ENCODE measurements around the gene SLX4.
A peak's percentile ranks its signal among the peaks of the same experiment; 100 is the strongest.

SLX4 gene

GRCh38 chr16:3580251-3580651, 31.2 kb downstream of the SLX4 start:
- no peak for ATAC-seq

DNA sequence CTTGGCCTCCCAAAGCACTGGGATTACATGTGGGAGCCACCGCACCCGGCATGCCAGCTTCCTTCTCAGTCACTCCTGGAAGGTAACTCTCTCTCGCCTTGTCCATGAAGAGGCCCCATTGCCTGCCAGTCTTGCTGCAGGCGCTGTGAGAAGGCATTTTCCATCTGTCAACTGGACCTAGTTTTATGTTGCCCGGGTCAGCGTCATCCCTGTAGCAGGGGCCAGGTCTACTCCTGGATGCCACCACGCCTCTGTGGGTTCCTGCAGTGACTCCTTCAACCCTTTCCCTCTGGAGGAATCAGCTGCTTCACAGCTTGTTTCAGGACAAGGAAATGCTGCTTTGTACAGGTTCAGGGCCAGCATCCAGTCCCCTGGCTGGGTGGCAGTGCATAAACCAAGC, 31.6 kb downstream of the SLX4 start:
- DNase-seq (no peak), ATAC-seq (no peak)

More at GRCh38 chr16:3580251-3580651, 31.2 kb downstream of the SLX4 start:
- no peak for DNase-seq

GRCh38 chr16:3578610-3579551, 32.5 kb downstream of the SLX4 start:
- peak; percentile 71 for ATAC-seq
- peak; percentile 78 for DNase-seq

- ATAC-seq, result peak; percentile 67
- DNase-seq, result peak; percentile 45
These were observed 33.3 kb downstream of the SLX4 start for GRCh38 chr16:3578121-3578520.

- DNase-seq (peak; percentile 53), ATAC-seq (peak; percentile 21)
These were observed 34.1 kb downstream of the SLX4 start, which contains the start of gene NLRC3 for GRCh38 chr16:3577302-3577752. NLRC3 (minus strand) TSS chr16:3577403; CDS start chr16:3565036, 12,367 bp downstream.

GRCh38 chr16:3576211-3576610, 35.2 kb downstream of the SLX4 start:
- peak; percentile 6 for ATAC-seq
- peak; percentile 37 for DNase-seq

DNA sequence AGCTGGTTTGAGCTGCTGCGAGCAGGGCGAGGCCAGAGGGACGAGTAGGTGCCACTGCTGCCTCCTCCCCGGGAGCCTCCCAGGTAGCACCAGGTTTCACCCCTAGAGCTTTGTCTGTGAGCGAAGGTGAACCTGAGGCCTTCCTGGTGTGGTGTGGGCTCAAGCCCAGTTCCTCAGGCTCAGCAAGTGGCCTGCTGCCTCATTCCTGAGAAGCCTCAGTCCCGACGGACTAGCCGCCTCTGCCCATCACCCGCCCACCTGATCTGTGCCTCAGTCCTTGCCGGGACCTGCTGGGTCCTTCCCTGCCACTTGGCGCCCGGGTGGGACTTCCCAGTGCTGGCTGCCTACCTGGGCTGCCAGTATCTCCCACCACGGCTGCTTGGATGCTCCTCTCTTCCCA, 35.9 kb downstream of the SLX4 start:
- no peak for ATAC-seq

GRCh38 chr16:3574195-3574594, 37.2 kb downstream of the SLX4 start:
- no peak for DNase-seq
- ATAC-seq, result no peak

More for the DNA sequence above, 35.9 kb downstream of the SLX4 start:
- peak; percentile 21 for DNase-seq

DNA sequence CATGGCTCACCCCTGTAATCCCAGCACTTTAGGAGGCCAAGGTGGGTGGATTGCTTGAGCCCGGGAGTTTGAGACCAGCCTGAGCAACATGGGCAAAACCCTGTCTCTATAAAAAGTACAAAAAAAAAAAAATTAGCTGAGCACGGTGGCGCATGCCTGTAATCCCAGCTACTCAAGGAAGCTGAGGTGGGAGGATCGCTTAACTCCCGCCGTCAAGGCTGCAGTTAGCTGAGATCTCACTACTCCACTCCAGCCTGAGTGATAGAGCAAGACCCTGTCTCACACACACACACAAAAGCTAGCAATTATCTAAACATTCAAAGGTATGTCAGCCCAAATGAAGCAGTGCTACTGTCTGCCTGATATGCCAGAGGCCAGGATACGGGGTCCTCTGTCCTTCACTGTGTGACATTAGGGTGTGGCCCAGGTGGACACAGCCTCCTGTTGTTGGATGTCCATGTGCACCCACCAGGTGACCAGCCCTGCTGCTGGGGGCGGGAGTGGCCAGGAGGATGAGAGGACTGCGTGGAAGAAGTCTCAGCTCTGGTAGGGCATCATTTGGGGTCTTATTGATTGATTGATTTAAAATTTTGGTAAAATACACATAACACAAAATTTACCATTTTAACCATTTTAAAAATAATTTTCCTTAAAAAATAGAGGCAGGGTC, 38.1 kb downstream of the SLX4 start:
- ATAC-seq (no peak), DNase-seq (no peak)

DNA sequence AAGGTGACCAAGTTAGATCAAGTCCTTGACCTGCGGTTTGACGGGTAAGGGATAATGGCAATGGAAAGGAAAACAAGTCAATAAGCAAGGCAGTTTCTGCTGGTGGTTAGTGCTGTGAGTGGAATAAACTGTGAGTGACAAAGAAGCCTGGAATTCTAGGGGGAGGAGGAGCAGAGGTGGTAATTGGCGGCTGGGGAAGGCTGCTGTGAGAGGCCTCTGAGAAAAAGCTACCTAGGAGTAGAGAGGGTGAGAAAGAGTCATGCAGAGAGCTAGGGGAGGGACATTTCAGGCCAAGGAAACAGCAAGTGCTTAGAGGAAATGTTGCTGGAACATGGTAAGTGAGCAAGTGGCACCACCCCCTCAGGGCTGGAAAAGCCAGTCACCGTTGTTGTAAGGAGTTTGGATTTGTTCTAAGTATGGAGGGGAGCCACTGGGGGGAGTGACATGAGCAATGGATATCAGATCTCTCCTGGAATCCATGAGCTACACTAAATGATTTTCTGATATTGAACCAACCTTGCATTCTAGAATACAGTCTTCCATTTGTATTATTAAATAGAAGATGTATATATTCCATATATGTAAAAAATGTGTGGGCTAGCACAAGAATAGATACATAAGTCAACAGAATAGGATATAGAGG, 40.9 kb downstream of the SLX4 start:
- DNase-seq (no peak), ATAC-seq (no peak)

GRCh38 chr16:3569851-3570250, 41.6 kb downstream of the SLX4 start:
- ATAC-seq, result no peak
- DNase-seq, result no peak

DNA sequence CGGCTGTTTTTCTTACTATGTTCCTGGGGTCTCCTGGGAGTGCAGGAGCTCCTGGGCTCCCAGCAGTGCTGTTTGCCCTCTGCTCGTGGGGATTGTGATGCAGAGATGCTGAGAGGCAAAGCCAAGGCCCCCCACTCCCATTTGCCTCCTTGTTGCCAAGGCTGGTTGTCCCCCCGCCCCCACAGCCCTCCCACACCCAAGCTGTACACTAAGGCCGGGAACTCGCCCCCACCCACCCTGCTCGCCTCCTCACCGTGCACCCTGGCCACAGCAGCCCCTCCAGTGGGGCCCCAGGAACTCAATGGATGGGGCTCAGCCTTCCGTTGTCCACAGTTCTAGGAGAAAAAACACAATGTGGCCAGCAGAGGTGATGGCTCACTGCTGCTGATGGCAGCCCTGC, 44.4 kb downstream of the SLX4 start:
- DNase-seq (no peak), ATAC-seq (no peak)

- no peak for DNase-seq
- no peak for ATAC-seq
These were observed 46.6 kb downstream of the SLX4 start for GRCh38 chr16:3564889-3565141.

GRCh38 chr16:3564130-3564888, 47.1 kb downstream of the SLX4 start:
- DNase-seq (no peak), ATAC-seq (no peak)

DNA sequence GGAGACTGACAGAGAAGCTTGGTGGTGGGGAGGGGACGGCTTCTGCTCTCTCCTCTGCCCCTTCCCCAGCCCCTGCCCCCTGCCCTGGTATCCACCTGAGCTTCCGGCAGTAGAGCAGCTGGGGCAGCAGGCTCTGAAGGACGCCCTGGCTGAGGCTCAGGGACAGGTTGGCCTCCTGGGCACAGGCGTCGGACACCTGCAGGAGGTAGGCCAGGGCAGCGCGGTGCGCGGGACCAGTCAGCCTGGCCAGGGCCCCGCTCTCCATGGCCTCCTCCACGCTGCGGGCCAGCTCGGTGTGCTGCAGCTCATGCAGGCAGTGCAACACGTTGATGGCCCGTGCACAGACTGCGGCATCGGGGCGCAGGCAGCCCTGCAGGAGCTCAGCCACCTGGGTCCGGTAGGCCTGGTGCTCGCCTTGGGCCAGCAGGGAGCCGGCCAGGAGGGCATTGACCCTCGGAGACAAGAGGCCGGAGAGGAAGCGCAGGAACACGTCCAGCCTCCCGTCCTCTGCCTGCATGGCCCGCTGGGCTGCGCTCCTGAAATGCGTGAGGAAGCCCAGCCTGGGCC, 48.4 kb downstream of the SLX4 start:
- ATAC-seq (no peak), DNase-seq (no peak)

DNA sequence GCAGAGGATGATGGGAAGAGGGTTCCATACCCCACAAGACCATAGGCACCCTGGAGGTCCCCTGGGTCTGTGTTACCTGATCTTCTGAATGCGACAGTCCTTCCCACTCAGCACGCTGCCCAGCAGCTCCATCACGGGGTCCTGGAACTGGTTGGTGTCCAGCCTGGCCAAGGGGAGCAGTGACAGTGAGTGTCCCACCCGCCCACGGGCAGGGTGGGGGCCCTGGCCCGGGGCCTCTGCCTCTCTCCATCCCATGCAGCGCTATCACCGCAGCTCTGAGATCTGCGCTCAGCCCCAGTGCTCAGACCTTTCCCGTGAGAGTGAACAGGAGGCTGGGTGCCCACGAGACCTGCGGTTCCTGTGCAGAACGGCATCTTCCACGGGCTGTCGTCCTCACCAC, 49.8 kb downstream of the SLX4 start:
- no peak for DNase-seq

GRCh38 chr16:3554351-3554928, 57.0 kb downstream of the SLX4 start:
- ATAC-seq (no peak), DNase-seq (no peak)

More for the DNA sequence above, 49.8 kb downstream of the SLX4 start:
- no peak for ATAC-seq

- ATAC-seq, result no peak
- no peak for DNase-seq
These were observed 58.1 kb downstream of the SLX4 start for GRCh38 chr16:3553138-3553923.

GRCh38 chr16:3550851-3551847, 60.3 kb downstream of the SLX4 start:
- ATAC-seq (no peak), DNase-seq (no peak)

Measured in stimulated activated naive CD8-positive, alpha-beta T cell treated with anti-CD3 and anti-CD28 coated beads, Interleukin-15, Interleukin-2, amounts not matched to agents 100 U/mL and 50 U/mL, for 24 hours (primary cell).